Left kidney (tissue), 2 donors: ENCODE results near the gene NRXN2. TPM values are rescaled to one million over a fixed set of nuclear protein-coding genes. Genes with fewer than 3 reads are reported as not detected.

Source experiments
- DNase-seq: peaks from one replicate; pipeline ENCODE4 v3.0.0-alpha.2; 2013
- polyA plus RNA-seq: library from polyadenylated mRNA; unstranded; fragments of 120-200 nt; gene quantifications from one replicate; pipeline ENCODE4 v1.2.1, GENCODE V29; 2013; ENCODE audit not compliant: insufficient read length

NRXN2 gene
- polyA plus RNA-seq, 1 donor: 14.9 TPM

GRCh38 chr11:64650923-64651523 is 72.0 kb downstream of the NRXN2 start:
- DNase-seq: no peak

GRCh38 chr11:64649291-64649697 is 73.7 kb downstream of the NRXN2 start:
- peak; percentile 55 for DNase-seq

- no peak for DNase-seq
Measured at GRCh38 chr11:64648551-64648950, 74.4 kb downstream of the NRXN2 start.

- DNase-seq: no peak
Measured at GRCh38 chr11:64647019-64647779, 75.8 kb downstream of the NRXN2 start.

GRCh38 chr11:64644647-64645275 is 78.2 kb downstream of the NRXN2 start:
- DNase-seq: no peak

GRCh38 chr11:64643920-64644646 is 78.9 kb downstream of the NRXN2 start:
- DNase-seq: no peak

GRCh38 chr11:64643256-64643881 is 79.6 kb downstream of the NRXN2 start:
- peak; percentile 71 for DNase-seq

GRCh38 chr11:64642871-64643255 is 80.1 kb downstream of the NRXN2 start:
- no peak for DNase-seq

- DNase-seq: no peak
Measured at GRCh38 chr11:64642418-64642735, 80.6 kb downstream of the NRXN2 start.

- no peak for DNase-seq
Measured at GRCh38 chr11:64641596-64642417, 81.2 kb downstream of the NRXN2 start.

- no peak for DNase-seq
Measured at GRCh38 chr11:64639885-64640284, 83.1 kb downstream of the NRXN2 start.

GRCh38 chr11:64638829-64639228 is 84.2 kb downstream of the NRXN2 start:
- no peak for DNase-seq

- peak; percentile 66 for DNase-seq
Measured at GRCh38 chr11:64638018-64638665, 84.9 kb downstream of the NRXN2 start.

GRCh38 chr11:64637334-64638017 is 85.5 kb downstream of the NRXN2 start:
- DNase-seq: no peak

- DNase-seq: no peak
Measured at GRCh38 chr11:64633555-64634159, 89.3 kb downstream of the NRXN2 start.

GRCh38 chr11:64632654-64633053 is 90.3 kb downstream of the NRXN2 start:
- no peak for DNase-seq

GRCh38 chr11:64632237-64632636 is 90.8 kb downstream of the NRXN2 start:
- DNase-seq: no peak

- DNase-seq: no peak
Measured at GRCh38 chr11:64631675-64632074, 91.3 kb downstream of the NRXN2 start.

- DNase-seq: no peak
Measured at GRCh38 chr11:64629796-64630562, 93.0 kb downstream of the NRXN2 start.
